Endothelial cell of umbilical vein (primary cell): ENCODE data around the gene DYRK1A. TPM values are rescaled to one million over a fixed set of nuclear protein-coding genes. Genes with fewer than 3 reads are reported as not detected.

Experiments
- BruUV-seq: library from RNA; stranded (reverse); fragments of 400-500 nt; replicated peaks from 2 replicates; lab custom pipeline; 2021; lab: Mats Ljungman, UMichigan
- CTCF ChIA-PET: fragments of 300-600, 350-600 bp; sonication (Branson Sonifier 250); formaldehyde crosslinking; loops from one replicate; lab custom pipeline; 2021; ENCODE audit warnings: antibody characterized with exemption, inconsistent platforms; lab: Charles Lee
- POLR2A ChIA-PET: fragments of 300-600, 350-600 bp; sonication (Branson Sonifier 250); formaldehyde crosslinking; loops from one replicate; lab custom pipeline; 2021; ENCODE audit warnings: antibody characterized with exemption, inconsistent platforms; lab: Charles Lee
- DNase-seq: peaks from one replicate; pipeline ENCODE4 v3.0.0-alpha.2; 2011; ENCODE audit warnings: low read depth, low spot score
- FAIRE-seq: peaks from 2 replicates; lab custom pipeline; 2011; peaks lifted over from hg19 to GRCh38; lab: Jason Lieb, UNC
- H2AFZ ChIP-seq: 2 replicates; pipeline ENCODE4 v1.6.0; 2012; ENCODE audit warnings: low read depth, low read length, control low read depth, inconsistent platforms
- H3K27ac ChIP-seq: 2 replicates; pipeline ENCODE4 v1.5.1; 2011; ENCODE audit warnings: low read depth, mild to moderate bottlenecking, control low read depth, low read length, moderate library complexity; ENCODE audit not compliant: insufficient read depth
- H3K27me3 ChIP-seq, 2 experiments: 2 replicates each; pipeline versions ENCODE4 v1.6.0 to v1.6.1; 2011; ENCODE audit warnings: low read length in 2 of 2, mixed read lengths in 1 of 2; ENCODE audit not compliant: control insufficient read depth in 2 of 2, insufficient read depth in 2 of 2
- H3K36me3 ChIP-seq, 2 experiments: 2 replicates in 1 of 2; 3 replicates in 1 of 2; pipeline ENCODE4 v1.5.1; 2011; ENCODE audit warnings: low read length in 2 of 2, mild to moderate bottlenecking in 1 of 2, moderate library complexity in 1 of 2; ENCODE audit not compliant: control insufficient read depth in 2 of 2, insufficient read depth in 2 of 2; ENCODE audit errors: extremely low read depth in 1 of 2
- H3K4me1 ChIP-seq: 3 replicates; pipeline ENCODE4 v1.5.1; 2011; ENCODE audit warnings: mild to moderate bottlenecking, low read length; ENCODE audit not compliant: control insufficient read depth, insufficient read depth; ENCODE audit errors: extremely low read depth
- H3K4me2 ChIP-seq: 2 replicates; pipeline ENCODE4 v1.6.1; 2011; ENCODE audit warnings: low read length, control low read depth, mixed read lengths; ENCODE audit not compliant: insufficient read depth
- H3K4me3 ChIP-seq, 3 experiments: fragments of 200-600 bp in 1 of 3; sonication (generic), shearing (Covaris generic) in 1 of 3; replicated peaks in 1 of 3; 2 replicates each; pipeline ENCODE4 v1.5.1; 2011 to 2016; ENCODE audit warnings: control low read depth in 3 of 3, low read length in 3 of 3, mild to moderate bottlenecking in 2 of 3, inconsistent platforms in 1 of 3, low read depth in 1 of 3, moderate library complexity in 1 of 3; ENCODE audit not compliant: insufficient read depth in 1 of 3
- H3K79me2 ChIP-seq: 2 replicates; pipeline ENCODE4 v1.6.0; 2012; ENCODE audit warnings: low read length, inconsistent platforms; ENCODE audit not compliant: control insufficient read depth, insufficient read depth
- H3K9ac ChIP-seq: replicated peaks from 2 replicates; pipeline ENCODE3; 2011; ENCODE audit warnings: low read length, control low read depth; ENCODE audit not compliant: insufficient read depth; ENCODE audit errors: extremely low read depth
- H3K9me1 ChIP-seq: replicated peaks from 3 replicates; pipeline ENCODE4 v1.6.0; 2011; ENCODE audit warnings: mild to moderate bottlenecking, low read length; ENCODE audit not compliant: control insufficient read depth, insufficient read depth; ENCODE audit errors: extremely low read depth
- H3K9me3 ChIP-seq: replicated peaks from 2 replicates; pipeline ENCODE4 v1.5.1; 2012; ENCODE audit warnings: low read length, inconsistent platforms; ENCODE audit not compliant: control insufficient read depth, insufficient read depth
- H4K20me1 ChIP-seq: replicated peaks from 2 replicates; pipeline ENCODE3; 2011; ENCODE audit warnings: mild to moderate bottlenecking, low read length; ENCODE audit not compliant: control insufficient read depth, insufficient read depth; ENCODE audit errors: extremely low read depth
- EZH2 ChIP-seq: IDR thresholded peaks from 2 replicates; pipeline ENCODE4 v1.6.1; 2012; ENCODE audit warnings: borderline replicate concordance, low read depth, mild to moderate bottlenecking, moderate library complexity, low read length, inconsistent platforms; ENCODE audit not compliant: severe bottlenecking
- FOS ChIP-seq: IDR thresholded peaks from 2 replicates; pipeline ENCODE4 v1.6.1; 2011; ENCODE audit warnings: mild to moderate bottlenecking, low read length, moderate library complexity, borderline replicate concordance; ENCODE audit not compliant: insufficient read depth
- GATA2 ChIP-seq: IDR thresholded peaks from 2 replicates; pipeline ENCODE4 v1.7.0; 2011; ENCODE audit warnings: low read depth, mild to moderate bottlenecking, moderate library complexity, mixed read lengths, low read length; ENCODE audit not compliant: insufficient read length, insufficient read depth
- JUN ChIP-seq: IDR thresholded peaks from 2 replicates; pipeline ENCODE4 v1.6.1; 2011; ENCODE audit warnings: borderline replicate concordance, low read depth; ENCODE audit not compliant: insufficient read length, insufficient read depth
- MAX ChIP-seq: IDR thresholded peaks from 2 replicates; pipeline ENCODE4 v1.6.1; 2011; ENCODE audit not compliant: insufficient read depth, insufficient read length
- POLR2A ChIP-seq: IDR thresholded peaks from 2 replicates; pipeline ENCODE4 v1.6.1; 2012; ENCODE audit warnings: low read depth, mild to moderate bottlenecking, control low read depth, low read length
- POLR2AphosphoS5 ChIP-seq: IDR thresholded peaks from 2 replicates; pipeline ENCODE4 v1.6.1; 2012; ENCODE audit warnings: low read depth, mild to moderate bottlenecking, control low read depth, low read length, moderate library complexity; ENCODE audit not compliant: insufficient read depth
- dilution Hi-C: fragments of 300-500 bp; cut with MboI; formaldehyde crosslinking; loops from one replicate; pipeline ENCODE4 v1.15.0; 2019; ENCODE audit warnings: low sequenced_read_pairs; ENCODE audit not compliant: extremely low pct_ligation_motif_present
- intact Hi-C: fragments of 100-400 bp; cut with micrococcal nuclease; formaldehyde crosslinking; loops from one replicate; pipeline ENCODE4 v1.10.0; 2022
- polyA plus RNA-seq, 4 experiments: library from polyadenylated mRNA; depleted of rRNA in 3 of 4; stranded (reverse) in 3 of 4; unstranded in 1 of 4; fragments of >200 nt; gene quantifications; 2 replicates each; pipeline versions ENCODE4 v1.2.1 to v1.2.3, GENCODE V29; 2011 to 2012; ENCODE audit warnings: missing spikeins in 1 of 4
- total RNA-seq: library from RNA; stranded (reverse); gene quantifications from 2 replicates; pipeline ENCODE4 v1.2.3, GENCODE V29; 2021
- TF ChIP-seq, protein P1 (sequence below), 2 donors: IDR thresholded peaks; 1 replicate in 1 of 2; 2 replicates in 1 of 2; pipeline ENCODE4 v1.5.1; 2011; ENCODE audit warnings: low read length in 2 of 2, mild to moderate bottlenecking in 2 of 2, moderate library complexity in 2 of 2, control low read depth in 1 of 2, inconsistent platforms in 1 of 2, low read depth in 1 of 2; ENCODE audit not compliant: insufficient read depth in 1 of 2; ENCODE audit errors: extremely low read depth in 1 of 2

Gene DYRK1A
- total and polyA plus RNA-seq, 2 donors (not counting 3 experiments of a cell fraction or from before 2014, with no cell fraction given) = 51.8 to 53.7 TPM

- Histone ChIP-seq H3K4me2 (no peak overlapping the region), H3K79me2 (peaks cover 98% of the 10 kb centered on the region), H4K20me1 (peaks cover 26% of the 10 kb centered on the region), H3K9me1 (peaks cover 5% of the 10 kb centered on the region), H3K27ac (no peak overlapping the region), H3K9ac (no peak overlapping the region), H3K27me3 (no peaks in the 10 kb centered on the region), H3K36me3 (no peaks in the 10 kb centered on the region), H2AFZ (no peak overlapping the region), H3K4me3 (no peak overlapping the region), H3K4me1 (no peaks in the 10 kb centered on the region), H3K9me3 (no peaks in the 10 kb centered on the region)
- intact Hi-C loops (no loop called here), dilution Hi-C loops (no loop called here)
- no peak for DNase-seq
- FAIRE-seq = no peak
- ChIA-PET POLR2A (interaction anchor here (0.7 kb wide), 1 partner anchor 10 kb away, joined by 3 read pairs; no protein-coding TSS in a partner anchor), CTCF (interaction anchor here (1.1 kb wide), 1 partner anchor 58 kb away, joined by 3 read pairs; no protein-coding TSS in a partner anchor)
- TF ChIP-seq POLR2AphosphoS5 (no peak), POLR2A (no peak), JUN (no peak)
- BruUV-seq = no TSS peak
Observed at GRCh38 chr21:37405629-37406028, 39.1 kb downstream of the DYRK1A start.

- dilution Hi-C loops = no loop called here
- CTCF ChIA-PET = interaction anchor here (0.8 to 1.8 kb wide), 7 partner anchors 9 to 56 kb away, joined by 3 to 8 read pairs (median 4); no protein-coding TSS in a partner anchor
- no peak overlapping the region for H3K4me3 ChIP-seq
- intact Hi-C loops = no loop called here
- no peaks in the 10 kb centered on the region for H3K27me3 ChIP-seq
- H3K36me3 ChIP-seq = no peaks in the 10 kb centered on the region
- H3K9ac ChIP-seq = no peak overlapping the region
- H3K9me3 ChIP-seq = no peaks in the 10 kb centered on the region
- no peak overlapping the region for H3K27ac ChIP-seq
- TF ChIP-seq JUN (no peak), POLR2AphosphoS5 (no peak), MAX (no peak), EZH2 (no peak), FOS (no peak), POLR2A (no peak), GATA2 (no peak)
- TF ChIP-seq, protein P1, sequence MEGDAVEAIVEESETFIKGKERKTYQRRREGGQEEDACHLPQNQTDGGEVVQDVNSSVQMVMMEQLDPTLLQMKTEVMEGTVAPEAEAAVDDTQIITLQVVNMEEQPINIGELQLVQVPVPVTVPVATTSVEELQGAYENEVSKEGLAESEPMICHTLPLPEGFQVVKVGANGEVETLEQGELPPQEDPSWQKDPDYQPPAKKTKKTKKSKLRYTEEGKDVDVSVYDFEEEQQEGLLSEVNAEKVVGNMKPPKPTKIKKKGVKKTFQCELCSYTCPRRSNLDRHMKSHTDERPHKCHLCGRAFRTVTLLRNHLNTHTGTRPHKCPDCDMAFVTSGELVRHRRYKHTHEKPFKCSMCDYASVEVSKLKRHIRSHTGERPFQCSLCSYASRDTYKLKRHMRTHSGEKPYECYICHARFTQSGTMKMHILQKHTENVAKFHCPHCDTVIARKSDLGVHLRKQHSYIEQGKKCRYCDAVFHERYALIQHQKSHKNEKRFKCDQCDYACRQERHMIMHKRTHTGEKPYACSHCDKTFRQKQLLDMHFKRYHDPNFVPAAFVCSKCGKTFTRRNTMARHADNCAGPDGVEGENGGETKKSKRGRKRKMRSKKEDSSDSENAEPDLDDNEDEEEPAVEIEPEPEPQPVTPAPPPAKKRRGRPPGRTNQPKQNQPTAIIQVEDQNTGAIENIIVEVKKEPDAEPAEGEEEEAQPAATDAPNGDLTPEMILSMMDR (IDR thresholded peaks at IDR 0.05; ENCODE audit: extremely low read depth in 1 of 2, insufficient read depth in 1 of 2, low read depth in 1 of 2, low read length in 2 of 2) = no peak
- POLR2A ChIA-PET = no interaction called here
- FAIRE-seq (no peak), DNase-seq (no peak)
- H3K4me2 ChIP-seq = no peak overlapping the region
- peaks cover 5% of the 10 kb centered on the region for H3K9me1 ChIP-seq
- H3K4me1 ChIP-seq = no peaks in the 10 kb centered on the region
- H3K79me2 ChIP-seq = peaks cover 97% of the 10 kb centered on the region
- peaks cover 23% of the 10 kb centered on the region for H4K20me1 ChIP-seq
- no peak overlapping the region for H2AFZ ChIP-seq
- no TSS peak for BruUV-seq
Observed at GRCh38 chr21:37407719-37408420, 41.3 kb downstream of the DYRK1A start.
